ENCODE data around the gene CACNA1S.

CACNA1S gene

DNA sequence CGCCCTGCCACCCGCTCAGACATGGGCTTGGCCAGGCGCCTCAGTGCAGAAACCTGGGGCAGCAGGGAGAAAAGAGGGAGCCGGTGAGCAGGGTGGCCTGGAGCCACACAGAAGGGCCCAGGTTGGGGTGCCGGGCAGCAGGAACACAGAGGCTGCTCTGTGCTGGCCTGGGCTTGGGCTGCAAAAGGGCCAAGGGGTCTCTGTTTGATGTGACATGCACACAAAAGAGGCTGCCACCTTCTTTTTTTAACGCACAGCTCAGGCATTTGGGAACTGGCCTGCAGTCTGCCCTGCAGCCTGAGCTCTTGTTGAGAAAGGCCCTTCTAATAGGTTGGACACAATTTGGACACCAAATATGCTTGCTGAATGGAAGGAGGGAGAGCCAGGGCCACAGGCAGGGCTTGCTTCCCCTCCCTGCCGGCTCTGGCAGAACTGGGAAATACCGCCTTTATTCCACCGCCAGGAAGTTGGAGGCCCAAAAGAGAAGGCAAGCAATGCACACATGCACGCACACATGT lies 121.1 kb downstream of the CACNA1S start:
- no peak overlapping the region for H3K4me3 ChIP-seq (ENCODE audit: low read length)
- DNase-seq (ENCODE audit: low read depth), result no peak
- TF ChIP-seq, protein P1, sequence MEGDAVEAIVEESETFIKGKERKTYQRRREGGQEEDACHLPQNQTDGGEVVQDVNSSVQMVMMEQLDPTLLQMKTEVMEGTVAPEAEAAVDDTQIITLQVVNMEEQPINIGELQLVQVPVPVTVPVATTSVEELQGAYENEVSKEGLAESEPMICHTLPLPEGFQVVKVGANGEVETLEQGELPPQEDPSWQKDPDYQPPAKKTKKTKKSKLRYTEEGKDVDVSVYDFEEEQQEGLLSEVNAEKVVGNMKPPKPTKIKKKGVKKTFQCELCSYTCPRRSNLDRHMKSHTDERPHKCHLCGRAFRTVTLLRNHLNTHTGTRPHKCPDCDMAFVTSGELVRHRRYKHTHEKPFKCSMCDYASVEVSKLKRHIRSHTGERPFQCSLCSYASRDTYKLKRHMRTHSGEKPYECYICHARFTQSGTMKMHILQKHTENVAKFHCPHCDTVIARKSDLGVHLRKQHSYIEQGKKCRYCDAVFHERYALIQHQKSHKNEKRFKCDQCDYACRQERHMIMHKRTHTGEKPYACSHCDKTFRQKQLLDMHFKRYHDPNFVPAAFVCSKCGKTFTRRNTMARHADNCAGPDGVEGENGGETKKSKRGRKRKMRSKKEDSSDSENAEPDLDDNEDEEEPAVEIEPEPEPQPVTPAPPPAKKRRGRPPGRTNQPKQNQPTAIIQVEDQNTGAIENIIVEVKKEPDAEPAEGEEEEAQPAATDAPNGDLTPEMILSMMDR (conservative IDR thresholded peaks at IDR 0.05; ENCODE audit: low read depth, low read length), result no peak

DNA sequence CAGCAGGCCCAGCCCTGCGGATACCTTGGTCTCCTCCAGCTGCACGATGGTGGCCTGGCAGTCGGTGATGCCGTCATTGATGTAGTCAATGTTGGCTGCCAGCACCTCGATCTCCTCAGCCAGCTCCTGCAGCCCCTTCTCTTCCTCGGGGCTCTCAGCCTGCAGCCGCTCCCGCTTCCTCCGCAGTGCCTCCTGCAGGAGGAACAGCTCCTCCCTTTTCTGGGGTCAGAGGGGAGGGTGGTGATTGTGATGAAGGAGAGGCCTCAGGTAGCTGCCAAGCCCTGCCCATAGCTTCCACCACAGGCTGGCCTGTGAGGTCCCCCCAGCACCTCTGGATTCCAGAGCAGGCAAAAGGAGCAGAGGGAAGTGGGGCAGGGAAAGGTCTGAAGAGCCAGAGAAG lies 122.1 kb downstream of the CACNA1S start:
- no peak for DNase-seq (ENCODE audit: low read depth)

More for the DNA sequence above, 122.1 kb downstream of the CACNA1S start:
- H3K4me3 ChIP-seq (ENCODE audit: low read length), result no peak overlapping the region
- TF ChIP-seq, protein P1 (conservative IDR thresholded peaks at IDR 0.05; ENCODE audit: low read depth, low read length), result no peak
